Muscle of arm (tissue), 12 donors: ENCODE results near the gene WWP2. TPM values are rescaled to one million over a fixed set of nuclear protein-coding genes. Genes with fewer than 3 reads are reported as not detected.
"Not testable (repeated sequence)": the region's sequence is repeated elsewhere in the genome, so short reads cannot be mapped to it uniquely, and the experiment has no call there.

ENCODE experiments used
- DNase-seq: peaks from one replicate; pipeline ENCODE4 v3.0.0-alpha.2; 2013
- polyA plus RNA-seq, 12 donors: library from polyadenylated mRNA; unstranded; fragments of 120-200 nt; gene quantifications; one replicate each; pipeline ENCODE4 v1.2.1, GENCODE V29; 2013; ENCODE audit not compliant: insufficient read length in 12 of 12

Gene WWP2
- polyA plus RNA-seq, 12 donors, result 15.0 to 24.2 (median 15.9) TPM; not detected in 1

DNA sequence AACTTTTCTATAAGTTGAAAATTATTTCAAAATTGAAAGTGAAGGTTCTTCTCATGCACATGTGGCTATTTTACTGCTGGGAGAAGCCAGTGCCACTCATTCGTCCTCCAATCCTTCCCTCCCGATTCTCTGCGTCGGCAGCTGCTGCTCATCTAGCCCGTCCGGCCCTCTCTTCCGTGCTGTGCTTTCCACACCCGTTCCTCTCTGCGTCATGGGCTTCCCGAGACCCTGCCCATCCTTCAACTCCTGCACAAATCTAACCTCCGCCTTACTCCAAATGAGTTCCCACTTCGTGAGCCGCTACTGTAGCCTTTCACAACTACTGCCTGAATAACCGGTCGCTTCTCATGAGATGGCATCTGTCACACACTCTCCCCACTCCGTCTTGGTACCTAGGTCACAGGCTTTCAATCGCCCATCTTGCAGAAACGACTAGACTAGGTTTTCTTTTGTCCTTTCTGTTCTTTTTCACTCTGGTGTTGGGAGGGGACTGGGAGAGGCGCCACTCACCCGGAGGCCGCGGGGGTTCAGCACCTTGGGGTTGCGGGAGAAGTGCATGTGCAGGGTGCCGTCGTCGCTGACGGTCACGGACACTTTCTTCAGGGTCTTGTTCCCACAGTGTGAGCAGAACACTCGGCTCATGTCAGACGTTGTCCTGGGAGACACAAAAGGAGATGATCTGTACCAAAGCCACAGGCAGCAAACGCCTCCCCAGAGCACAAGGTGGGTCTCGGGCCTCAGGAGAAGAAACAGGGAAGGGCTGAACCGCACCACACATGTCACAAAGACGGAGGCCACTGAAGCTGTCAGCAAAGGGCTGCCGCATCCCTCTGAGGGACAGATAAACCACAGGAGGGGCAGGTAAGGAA, 17.5 kb upstream of the WWP2 start:
- DNase-seq, result no peak

DNA sequence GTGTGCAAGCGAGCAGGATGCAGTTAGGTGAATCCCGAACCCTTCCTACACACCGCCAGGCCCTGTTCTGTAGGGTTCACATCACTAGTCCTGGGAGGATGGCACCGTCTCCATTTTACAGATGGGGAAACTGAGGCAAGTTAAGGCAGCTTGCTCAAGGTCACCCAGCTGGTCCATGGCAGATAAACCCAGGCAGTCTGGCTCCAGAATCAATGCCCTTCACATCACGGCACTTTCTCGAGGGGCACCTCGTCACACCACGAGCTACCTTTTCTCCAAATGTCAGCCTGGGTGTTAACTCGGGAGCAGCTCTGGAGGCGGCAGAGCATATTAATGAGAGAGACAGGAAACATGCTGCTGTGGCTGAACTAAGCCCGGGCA, 16.9 kb upstream of the WWP2 start:
- no peak for DNase-seq

DNA sequence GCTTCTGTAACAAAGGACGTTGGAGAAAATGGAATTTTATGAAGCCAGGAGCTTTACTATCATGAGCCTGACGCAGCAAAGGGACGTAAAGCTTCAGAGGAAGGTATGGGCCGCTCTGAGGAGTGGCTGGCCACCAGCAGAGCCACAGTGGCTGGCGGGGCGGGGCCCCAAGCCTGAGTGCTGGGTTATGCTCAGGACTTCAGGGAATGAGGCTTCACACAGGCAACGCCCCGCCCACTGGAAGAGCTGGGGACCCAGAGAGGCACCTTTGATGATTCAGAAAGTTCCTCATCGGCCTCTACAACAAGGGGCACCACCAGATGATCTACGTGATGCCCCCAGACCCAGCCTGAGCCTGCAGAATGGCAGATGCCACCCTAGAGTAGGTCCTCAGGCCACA, 16.2 kb upstream of the WWP2 start:
- DNase-seq, result no peak

DNA sequence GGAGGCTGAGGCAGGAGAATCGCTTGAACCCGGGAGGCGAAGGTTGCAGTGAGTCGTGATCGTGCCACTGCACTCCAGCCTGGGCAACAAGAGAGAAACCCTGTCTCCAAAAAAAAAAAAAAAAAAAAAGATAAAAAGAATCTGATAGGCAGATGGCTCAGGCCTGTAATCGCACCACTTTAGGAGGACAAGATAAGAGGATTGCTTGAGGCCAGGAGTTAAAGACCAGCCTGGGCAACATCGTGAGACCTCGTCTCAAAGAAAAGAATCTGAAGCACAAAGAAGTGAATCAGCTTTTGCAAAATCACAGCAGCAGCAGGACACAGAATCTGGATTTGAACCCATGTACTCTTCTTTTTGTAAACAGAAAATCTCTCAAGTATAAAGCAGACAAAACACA, 15.0 kb upstream of the WWP2 start:
- DNase-seq, result no peak

DNA sequence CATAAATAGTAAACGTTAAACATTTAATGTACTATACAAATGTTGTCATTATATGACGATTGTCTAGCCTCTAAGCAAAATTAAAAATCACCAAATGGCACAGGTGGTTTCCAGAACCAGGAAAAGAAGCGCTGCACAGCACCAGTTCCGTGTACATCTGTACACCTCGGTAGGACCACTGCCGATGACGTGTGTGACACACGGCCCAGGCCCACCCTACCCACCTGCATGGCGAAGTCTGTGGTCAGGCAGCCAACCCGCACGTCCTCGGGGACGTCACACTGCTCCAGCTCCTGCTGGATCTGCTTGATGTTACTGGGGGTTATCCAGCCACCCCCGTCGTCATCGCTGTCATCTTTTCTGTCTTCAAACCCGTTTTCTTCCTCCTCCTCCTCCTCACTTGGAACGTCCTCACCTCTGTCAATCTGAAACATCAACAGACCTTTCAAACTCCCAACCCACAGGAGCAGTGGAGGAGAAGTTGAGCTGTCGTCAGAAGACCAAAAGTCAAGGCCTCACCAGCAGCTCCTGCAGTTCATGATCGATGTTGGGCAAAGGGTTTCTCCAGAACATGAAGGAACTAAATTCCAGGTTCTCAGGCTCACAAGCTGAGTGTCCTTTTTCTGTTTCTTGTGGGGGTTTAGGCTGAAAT, 13.3 kb upstream of the WWP2 start:
- DNase-seq, result no peak

DNA sequence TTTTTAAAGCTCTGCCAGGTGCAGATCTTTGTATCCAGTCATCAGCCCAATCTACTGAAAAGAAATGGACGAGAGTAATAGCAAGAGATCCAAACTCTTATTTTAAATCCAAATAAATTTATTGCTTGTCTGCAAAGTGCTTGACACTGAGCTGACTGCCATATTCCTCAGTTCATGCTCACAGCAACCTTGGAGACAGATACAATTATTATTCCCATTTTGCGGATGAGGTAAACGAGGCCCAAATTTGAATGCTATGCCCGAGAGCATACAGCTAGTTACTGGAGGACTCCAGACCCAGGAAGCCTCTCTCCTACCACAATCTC, 8.0 kb upstream of the WWP2 start:
- DNase-seq, result no peak

DNA sequence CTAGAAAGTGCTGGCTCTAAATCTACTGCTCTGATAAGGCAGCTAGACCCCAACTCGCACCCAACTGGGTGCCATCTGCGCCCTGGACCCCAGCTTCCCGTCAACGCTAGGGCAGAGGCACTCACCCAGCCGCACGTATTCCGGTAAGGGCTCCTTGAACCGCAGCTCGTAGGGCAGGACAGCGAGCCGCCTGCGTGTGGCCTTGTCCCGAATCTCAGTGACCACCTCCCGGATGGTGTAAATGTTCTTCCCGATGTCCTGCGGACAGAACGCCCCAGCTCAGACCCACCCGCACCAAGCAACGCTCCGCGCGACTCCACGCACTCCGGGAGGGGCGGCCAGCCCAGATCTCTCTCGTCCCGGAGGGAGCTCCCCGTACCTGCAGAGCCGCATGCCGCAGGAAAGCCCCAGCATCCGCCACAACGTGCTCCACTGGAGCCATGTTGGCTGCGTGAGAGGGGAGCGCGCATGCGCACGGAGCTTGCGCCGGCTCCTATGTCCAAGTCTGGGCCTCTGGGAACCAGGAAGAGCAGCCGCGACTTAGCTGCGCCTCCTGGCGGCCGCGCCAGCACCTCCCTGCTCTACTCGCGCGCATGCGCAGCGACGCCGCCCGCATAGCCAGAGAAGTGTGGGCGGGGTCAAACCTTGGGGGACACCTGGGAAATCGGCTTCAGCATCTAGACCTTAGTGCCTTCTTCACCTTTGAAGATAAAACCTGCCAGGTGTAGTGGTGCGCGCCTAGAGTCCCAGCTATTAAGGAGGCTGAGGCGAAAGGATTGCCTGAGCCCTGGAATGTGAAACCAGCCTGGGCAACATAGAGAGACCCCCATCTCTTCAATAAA, 7.4 kb upstream of the WWP2 start, which contains the start of gene NOB1:
Gene NOB1, minus strand, starts transcription at position 458 of the 842 bp plus-strand sequence. Its CDS starts 16 bp downstream, at position 442.
- peak; percentile 98 for DNase-seq

DNA sequence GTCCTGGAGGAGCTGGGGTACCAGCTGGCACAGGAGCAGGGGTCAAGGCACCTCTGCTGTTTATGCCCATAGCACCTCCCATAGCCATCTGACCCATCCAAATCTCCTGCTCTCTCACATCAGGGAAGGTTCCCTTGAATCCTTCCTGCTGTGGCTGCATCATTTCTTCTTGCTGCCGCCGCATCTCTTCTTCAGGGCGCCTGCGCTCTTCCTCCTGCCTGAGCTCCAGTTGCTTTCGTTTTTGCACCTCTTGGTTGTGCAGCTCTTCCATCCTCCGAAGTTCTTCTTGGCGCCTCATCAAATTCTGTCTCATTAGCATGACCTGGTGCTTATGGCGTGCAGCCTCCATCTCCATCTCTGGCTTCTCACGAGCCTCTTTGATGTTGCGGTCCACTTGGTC, 5.4 kb upstream of the WWP2 start:
- DNase-seq, result no peak

DNA sequence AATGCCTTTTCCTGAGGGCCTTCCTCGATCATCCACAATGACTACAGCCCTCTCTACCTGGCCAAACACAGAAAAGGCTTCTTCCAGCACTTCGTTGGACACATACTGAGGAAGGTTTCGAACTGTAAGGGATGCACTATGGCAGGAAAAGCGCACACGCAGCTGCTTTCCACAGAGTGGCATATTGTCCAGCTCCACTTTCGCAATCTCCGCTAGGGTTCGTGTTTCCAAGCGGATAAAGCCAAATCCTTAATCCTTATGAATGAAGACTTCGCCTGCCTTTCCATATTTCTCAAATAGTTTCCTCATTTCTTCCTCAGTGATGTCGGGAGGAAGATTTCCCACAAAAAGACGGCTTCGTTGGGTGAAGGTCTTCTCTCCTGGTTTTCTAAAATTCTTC, 4.8 kb upstream of the WWP2 start:
- not testable (repeated sequence) for DNase-seq

DNA sequence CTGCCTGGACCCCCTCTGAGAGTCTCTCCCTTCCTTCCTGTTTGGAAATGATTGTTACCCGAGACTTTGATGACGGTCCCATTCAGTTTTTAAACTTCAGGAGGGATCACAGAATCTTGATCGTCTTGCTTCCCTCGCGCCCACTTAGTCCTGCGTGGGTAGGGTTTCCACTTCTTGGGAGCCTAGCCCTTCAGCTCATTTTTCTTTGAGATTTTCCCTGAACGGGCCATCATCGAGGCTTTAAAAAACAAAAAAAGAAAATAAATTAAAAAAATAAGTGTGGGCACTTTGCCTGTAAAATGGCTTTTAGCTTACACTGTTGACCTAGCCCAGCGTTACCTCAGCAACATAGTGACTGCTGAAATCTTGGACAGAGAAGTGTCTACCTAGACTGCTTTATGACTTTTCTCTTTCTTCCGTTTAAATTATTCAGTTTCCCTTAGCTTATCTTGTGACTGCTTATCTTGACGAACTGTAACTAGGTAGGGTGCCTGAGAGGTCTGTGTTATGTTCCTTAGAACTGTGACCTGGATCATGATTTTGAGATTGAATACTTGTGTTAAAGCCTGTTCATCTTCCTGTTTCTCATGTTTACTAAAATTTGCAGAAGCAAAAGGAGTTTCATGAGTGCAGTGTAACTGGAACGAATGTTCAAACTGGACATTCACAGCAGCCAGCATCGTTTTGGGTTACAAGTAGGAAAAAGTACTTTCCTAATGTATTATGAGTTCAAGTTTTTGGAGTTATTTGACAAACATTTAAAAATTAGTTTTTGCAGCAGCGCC, 874 bp downstream of the WWP2 start:
- DNase-seq, result peak; percentile 51

DNA sequence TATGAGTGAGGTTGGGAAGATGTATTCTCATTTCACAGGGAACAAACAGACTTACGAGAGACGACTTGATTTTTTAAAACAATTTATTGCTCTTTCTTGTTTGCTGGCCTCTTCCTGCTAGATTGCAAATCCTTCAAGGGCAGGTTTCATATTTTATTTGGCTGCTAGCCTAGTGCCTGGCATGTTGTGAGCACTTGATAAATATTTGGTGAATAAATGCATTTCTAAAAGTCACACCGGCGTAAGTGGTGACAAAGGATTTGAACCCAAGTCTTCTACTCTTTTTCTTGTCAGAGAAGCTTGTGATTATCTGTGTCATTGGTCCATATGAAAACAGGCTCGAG, 1.4 kb downstream of the WWP2 start:
- DNase-seq, result no peak

DNA sequence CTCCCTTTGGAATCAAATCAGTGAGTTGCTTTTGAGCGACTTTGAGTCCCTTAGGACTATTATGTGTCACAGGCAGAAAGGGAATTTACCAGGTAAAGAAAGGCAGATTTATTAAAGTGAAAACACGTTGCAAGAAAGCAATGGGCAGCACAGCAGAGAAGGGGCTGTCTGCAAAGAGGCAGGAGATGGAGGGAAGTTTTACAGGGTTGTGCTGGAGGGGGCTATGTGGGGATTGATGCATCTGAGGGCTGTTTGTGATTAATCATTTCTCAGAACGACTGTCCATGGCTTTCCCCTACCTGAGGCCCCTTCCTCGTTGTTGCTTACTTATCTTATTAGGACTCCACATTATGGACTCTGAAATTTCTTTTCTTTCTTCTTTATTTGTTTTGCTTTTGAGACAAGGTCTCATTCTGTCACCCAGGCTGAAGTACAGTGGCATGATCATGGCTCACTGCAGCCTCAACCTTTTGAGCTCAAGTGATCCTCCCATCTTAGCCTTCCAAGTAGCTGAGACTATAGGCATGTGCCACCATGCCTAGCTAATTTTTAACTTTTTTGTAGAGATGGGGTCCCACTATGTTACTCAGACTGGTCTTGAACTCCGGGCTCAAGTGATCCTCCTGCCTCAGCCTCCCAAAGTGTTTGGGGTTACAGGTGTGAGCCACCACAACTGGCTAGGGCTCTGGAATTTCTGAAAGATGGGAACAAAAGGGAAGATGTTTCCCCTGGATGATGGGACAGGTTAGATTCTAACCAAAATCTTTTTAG, 5.5 kb downstream of the WWP2 start:
- DNase-seq, result no peak

DNA sequence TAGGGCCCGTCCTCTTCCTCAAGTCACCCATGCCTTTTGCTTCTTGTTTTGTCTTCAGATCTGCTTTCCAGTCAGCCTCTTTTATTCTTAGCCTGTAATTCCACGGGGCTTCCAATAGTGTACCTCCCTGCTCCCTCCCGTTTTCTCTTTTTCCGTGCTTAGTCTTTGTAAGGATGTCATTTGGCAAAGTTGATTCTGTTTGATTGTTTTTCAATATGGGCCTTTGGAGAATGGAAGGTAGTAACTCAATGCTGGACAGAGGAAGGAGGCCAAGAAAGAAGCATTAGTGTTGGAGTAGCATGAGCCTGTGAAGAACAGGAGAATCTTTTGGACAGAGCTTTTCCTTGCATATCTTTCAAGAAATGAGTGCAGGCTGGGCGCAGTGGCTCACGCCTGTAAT, 6.5 kb downstream of the WWP2 start:
- DNase-seq, result peak; percentile 69

DNA sequence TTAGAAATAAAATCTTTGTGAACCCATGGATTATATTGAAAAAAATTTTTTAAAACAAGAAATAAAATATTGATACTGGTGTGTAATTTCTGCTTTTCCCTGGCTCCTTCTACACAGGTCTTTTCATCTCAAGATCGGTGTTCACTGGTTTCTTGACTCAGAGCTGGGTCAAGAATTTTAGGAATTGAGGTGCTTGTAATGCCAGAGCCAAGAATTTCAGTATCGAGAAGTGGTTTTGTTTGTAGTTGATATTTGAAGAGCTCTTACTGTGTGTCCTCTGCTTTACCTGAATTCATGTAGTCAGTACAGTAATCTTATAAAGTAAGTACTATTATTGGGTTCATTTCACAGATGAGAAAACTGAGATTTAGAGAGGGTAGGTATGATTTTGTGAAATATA, 7.3 kb downstream of the WWP2 start:
- no peak for DNase-seq

DNA sequence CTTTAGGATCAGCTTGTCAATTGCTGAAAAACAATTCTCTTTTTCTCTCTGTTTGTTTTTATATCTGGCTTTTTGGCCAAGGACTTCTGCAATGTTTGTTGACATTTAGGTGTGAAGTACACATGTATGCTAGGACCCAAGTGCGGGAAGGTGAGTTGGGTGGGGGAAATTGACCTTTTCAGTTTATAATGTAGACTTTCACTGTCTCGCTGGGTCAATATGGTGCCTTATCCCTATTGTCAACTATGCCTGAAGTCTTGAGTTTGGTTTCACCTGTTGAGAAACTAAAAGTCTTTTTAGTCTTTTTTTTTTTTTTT, 9.5 kb downstream of the WWP2 start:
- no peak for DNase-seq

DNA sequence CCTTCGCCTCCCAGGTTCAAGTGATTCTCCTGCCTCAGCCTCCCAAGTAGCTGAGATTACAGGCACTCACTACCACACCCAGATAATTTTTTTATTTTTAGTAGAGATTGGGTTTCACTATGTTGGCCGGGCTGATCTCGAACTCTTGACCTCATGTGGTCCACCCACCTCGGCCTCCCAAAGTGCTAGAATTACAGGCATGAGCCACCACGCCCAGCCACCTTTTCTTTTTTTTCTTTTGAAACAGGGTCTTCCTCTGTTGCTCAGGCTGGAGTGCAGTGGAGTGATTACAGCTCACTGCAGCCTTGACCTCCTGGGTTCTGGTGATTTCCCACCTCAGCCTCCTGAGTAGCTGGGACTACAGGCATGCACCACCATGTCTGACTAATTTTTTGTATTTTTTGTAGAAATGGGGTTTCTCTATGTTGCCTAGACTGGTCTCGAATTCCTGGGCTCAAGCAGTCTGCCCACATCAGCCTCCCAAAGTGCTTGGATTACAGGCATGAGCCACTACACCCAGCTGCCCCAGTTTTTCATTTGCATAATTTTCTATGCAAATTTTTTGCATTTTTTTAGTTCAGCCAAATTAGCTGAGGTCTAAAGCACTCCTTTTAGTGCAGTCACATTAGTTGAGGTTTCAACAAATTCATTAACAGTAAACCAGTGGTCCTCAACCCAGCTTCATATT, 11.3 kb downstream of the WWP2 start:
- DNase-seq, result no peak

DNA sequence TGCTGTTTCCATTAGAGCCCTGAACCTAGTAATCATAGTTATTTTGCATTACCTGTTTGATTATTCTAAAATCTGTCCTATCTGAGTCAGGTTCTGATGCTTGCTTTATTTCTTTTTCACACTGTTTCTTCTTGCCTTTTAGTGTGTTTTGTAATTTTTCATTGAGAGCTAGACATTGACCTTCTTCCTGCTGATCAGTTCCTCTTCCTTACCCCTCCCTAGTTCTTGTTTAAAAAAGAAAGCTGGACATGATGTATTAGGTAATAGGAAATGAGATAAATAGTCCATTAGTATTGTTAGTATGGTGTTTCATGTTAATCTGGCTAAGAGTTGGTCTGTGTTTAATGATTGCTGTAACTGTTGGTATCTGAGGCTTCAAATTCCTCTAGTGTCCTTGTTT, 13.4 kb downstream of the WWP2 start:
- DNase-seq, result no peak

DNA sequence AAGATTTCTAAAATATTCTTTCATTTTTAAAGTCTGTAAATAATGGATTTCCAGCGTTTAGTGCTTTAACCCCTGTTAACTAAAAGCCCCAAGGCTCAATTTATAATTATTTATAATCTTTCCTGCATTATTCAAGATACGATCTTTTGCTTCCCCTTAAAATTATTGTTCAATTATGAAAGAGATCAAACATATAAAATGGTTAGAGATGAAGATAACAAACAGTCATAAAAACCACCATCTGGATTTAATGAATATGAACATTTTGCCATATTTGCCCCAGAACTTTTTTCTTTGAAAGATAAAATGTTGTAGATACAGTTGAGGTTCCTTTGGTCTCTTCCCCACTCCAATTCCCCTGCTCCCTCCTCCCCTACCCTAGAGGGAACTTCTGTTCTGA, 17.6 kb downstream of the WWP2 start:
- DNase-seq, result no peak

DNA sequence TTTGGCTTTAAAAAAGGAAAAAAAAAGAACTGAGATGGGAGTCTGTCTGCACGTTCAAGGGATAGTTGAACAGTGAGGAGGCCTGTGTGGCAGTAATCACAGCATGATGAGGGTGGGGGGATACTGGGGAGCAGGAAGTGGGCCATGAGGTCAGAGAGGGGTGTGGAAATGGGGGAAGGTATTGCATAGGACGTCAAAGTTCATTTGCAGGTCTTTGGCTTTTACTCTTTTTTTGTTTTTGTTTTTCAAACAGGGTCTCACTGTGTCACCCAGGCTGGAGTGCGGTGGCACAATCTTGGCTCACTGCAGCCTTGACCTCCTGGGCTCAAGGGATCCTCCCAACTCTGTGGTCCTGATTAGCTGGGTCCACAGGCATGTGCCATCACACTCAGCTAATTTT, 19.0 kb downstream of the WWP2 start:
- DNase-seq, result no peak

DNA sequence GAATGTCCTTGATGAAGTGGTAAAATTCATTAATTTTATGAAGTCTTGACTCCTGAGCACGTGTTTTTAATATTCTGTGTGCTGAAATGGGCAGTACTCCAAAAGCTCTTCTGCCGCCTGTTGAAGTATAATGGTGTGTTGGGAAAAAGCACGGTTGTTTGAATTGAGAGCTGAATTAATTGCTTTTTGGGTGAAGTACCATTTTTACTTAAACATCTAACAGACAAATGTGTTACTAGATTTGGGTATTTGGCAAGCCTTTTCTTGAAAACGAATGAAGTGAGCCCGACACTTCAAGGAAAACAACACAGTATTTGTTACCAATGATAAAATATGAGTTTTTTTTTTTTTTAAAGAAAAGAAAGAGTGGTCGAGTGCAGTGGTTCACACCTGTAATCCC, 22.5 kb downstream of the WWP2 start:
- DNase-seq, result no peak

DNA sequence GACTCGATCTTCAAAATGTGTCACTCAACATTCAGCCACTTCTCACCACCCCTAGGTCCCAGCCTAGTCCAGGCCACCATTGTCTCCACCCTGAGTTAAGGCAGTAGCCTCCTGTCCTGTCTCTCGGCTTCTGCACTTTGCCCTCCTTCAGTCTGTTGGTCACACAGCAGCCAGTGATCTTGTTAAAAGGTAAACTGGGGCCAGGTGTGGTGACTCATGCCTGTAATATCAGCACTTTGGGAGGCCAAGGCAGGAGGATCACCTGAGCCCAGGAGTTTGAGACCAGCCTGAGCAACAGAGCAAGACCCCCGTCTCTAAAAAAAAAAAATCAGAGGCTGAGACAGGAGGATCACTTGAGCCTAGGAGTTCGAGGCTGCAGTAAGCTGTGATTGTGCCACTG, 25.8 kb downstream of the WWP2 start:
- DNase-seq, result no peak
